ENCODE data around the gene VAT1L.

Gene VAT1L

GRCh38 chr16:77788181-77789084 lies at the start of gene VAT1L:
VAT1L (plus strand) TSS chr16:77788564; CDS start chr16:77788683, 119 bp downstream.
- no peak for DNase-seq

- DNase-seq, result no peak
Measured at GRCh38 chr16:77738706-77739558, 49.4 kb upstream of the VAT1L start.

DNA sequence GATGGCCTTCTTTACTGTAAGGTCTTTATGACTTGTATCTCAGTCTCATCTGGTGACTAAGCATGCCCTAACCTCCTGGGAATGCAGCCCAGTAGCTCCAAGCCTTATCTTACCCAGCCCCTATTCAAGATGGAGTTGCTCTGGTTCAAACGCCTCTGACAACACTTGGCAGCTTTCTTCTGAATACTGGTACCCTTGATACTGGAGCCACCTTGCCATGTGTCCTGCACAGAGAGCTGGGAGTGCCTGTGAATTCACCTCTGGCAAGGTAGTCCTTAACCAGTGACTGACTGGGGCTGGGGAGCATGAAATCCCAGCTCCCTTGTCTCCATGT lies 48.8 kb upstream of the VAT1L start:
- no peak for DNase-seq

DNA sequence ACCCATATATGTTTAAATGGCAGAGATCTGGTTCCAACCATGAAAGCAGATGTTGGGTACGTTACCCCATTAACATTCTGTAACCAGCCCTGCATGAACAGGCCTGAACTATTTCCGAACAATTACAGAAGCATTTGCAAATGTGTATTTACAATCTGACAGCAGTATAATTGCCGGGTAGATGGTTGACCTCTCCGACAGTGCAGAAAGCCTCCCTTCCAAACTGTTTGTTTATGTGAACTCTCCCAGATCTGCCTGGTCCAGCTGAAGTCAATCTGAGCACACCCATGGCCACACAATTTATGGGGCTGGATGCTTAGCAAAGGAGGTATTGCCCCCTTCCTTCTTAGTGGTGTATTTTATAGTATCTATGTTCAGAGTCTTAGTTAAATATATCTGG lies 44.2 kb upstream of the VAT1L start:
- DNase-seq, result no peak

- no peak for DNase-seq
Measured at GRCh38 chr16:77745972-77746371, 42.4 kb upstream of the VAT1L start.

DNA sequence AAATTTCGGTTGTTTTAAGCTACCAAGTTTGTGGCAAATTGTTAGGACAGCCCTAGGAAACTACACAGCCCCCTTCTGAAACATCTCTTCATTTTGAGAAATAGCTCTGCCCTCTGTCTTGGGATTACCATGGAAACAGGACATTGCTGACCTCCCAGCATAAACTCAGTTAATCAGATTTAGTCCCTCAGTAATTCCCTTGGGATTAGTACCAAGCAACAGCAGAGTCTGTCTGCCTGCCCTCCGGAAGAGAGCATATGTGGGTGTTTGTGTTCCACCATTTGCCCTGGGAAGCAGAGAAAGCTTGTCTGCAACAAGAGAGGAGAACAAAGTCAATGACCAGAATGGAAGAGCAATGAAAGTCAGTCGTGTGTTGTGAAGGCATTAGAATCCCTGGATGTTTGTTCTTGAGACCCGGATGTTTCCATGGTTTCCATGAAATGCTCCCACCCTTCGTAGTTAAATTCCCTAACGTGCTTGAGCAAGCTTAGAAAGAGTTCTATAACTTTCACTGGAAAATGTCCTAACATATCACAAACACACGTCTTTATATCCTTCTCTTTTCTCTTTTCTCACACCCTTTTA lies 39.9 kb upstream of the VAT1L start:
- DNase-seq, result no peak

DNA sequence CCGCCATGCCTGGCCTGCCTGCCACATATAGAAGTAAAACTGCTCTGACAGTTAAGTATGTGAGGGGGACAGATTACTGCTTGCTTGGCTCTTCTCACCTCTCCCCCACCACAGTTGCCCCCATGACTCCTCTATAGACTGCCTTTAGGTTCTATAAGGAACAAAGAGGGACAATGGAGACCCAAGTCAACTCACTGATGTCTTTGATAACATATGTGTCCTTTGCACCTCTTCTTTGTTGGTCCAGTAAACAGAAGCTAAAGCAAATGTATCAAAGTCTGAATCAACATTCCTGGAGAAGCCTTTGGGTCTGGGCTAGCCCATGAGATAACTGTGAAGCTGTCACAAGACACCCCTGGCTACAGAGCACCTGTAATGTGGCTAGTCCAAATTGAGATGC lies 38.9 kb upstream of the VAT1L start:
- DNase-seq, result no peak

GRCh38 chr16:77758046-77758445 lies 30.3 kb upstream of the VAT1L start:
- no peak for DNase-seq

DNA sequence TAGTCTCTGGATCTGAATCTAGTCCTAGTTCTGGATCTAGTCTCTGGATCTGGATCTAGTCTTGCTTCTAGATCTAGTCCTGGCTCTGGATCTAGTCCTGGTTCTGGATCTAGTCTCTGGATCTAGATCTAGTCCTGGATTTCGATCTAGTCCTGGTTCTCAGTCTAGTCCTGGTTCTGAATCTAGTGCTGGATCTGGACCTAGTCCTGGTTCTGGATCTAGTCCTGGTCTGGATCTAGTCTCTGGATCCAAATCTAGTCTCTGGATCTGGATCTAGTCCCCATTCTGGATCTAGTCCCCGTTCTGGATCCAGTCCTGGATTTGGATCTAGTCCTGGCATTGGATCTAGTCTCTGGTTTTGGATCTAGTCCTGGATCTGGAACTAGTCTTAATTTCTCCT lies 29.9 kb upstream of the VAT1L start:
- no peak for DNase-seq

DNA sequence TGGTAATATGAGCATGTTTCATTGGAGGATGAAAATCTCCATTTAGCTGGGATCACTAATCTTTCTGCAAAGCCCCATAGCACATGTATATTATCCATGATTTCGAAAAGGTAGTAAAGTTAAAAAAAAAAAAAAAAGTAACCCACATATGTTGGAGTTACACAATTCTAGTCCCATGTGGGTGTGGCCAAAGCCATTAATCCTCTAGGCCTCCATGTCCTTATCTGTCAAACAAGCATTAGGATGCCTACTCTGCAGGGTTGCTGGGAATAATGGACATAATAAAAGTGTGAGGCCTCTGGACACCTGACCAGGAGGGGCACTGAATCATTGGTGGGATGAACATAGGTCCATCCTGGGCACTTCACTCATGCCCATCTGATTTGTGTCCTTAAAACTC lies 29.2 kb upstream of the VAT1L start:
- DNase-seq, result no peak

DNA sequence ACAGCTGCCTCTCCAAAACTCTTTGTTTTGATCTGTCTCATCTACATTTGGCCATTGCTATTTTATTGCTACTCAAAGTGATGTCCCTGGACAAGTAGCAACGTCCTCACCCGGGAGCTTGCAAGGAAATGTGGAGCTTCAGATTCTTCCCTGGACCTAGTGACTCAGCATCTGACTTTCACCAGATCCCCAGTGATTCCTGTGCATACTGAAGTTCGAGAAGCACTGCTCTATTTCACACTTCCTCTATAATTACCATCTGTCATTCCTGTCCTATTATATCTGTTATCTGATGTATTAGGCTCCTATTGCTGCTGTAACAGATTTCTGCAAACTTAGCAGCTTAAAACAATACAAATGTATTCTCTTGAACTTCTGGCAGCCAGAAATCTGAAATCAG lies 28.5 kb upstream of the VAT1L start:
- DNase-seq, result no peak

DNA sequence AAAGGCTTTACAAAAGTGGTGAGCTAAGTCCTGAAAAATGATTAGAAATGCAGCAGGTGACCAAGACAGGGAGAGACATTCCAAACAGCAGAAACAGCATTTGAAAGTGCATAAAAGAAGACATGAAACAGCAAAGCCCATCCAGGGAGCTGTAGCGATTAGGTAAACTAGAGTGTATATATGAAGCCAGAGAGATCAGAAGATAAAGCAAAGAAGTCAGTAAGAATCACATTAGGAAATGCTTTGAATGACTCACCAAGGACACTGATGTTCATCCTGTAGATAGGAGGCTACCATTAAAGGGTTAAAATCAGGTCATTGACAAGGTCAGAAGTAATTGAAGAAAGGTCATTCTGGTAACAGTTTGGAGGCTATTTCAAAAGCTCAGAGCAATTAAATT lies 27.6 kb upstream of the VAT1L start:
- DNase-seq, result no peak

DNA sequence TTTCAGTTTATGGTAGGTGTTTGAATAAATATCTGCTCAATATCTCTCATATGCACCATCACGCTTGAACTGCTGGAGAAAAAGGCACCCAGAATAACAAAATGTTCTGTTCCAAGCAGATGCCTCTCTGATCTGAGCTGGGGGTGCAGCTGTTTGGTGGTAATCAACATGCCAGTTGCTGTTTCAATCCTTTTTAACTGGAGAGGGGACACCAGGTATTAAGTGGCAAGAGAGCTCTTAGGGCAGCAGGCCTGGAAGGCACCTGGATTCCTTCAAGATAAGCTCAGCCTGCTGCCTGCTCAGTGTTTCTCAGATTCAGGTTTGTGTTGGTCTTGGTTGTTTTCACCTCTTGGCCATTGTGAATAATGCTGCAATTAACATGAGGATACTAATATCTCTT lies 27.2 kb upstream of the VAT1L start:
- DNase-seq, result no peak

- DNase-seq, result no peak
Measured at GRCh38 chr16:77762262-77762661, 26.1 kb upstream of the VAT1L start.

- no peak for DNase-seq
Measured at GRCh38 chr16:77763994-77764393, 24.4 kb upstream of the VAT1L start.

GRCh38 chr16:77767211-77767610 lies 21.2 kb upstream of the VAT1L start:
- DNase-seq, result no peak

DNA sequence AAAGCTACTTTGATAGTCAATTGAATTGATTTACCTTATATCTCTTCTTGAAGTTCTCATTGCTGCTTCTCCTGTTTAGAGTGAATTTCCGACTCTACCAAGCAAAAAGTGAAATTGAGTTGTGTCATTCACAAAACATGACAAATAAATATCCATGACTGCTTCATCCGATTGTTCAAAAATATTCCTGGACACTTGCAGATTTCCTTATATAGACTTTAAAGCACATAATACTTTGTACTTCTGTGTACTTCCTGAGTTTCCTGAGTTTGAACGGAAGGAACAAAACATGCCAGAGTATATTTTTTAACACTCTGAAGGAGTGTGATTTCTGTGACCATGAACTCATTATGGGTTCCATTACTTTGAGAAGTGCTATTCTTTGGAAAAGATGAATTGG lies 20.5 kb upstream of the VAT1L start:
- no peak for DNase-seq

DNA sequence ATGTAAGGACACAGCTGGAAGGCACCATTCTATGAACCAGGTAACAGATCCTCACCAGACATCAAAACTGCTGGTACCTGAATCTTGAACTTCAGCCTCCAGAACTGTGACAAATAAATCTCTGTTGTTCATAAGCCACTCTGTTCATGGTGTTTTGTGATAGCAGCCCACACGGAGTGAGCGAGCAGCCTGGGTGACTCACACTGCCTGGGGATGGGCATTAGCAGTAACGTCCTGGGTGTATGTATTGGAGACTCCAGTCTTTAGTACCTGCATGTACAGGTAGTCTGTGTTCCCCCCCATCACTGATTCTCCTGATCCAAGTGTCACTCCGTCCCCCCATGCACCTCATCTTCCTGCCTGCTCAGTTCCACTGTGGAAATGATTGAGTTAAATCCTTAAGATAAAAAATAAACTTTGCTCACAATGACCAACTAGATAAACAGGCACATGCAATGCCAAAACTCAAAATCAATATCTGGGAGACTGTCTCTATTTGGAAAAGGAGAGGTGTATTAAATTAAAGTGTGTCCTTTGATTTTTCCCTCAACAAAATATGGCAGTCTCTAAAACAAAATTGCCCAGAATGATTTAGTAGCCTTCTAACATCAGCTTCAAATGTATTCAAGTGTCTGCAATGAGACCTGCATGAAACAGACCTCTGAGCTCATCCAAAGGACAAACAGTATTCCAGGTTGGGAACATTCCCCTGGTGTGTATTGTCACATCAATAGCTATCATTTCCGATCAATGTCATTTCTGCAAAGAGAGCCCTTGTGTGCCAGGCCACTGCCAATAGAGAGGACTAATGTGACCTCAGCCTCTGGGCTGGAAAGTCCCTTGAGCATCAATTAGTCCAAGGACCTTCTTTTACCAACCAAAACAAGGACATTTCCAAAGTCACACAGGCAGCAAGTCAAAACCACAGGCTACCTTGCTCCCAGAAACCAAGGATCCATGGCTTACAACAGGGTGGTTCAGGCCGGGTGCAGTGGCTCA lies 12.2 kb upstream of the VAT1L start:
- no peak for DNase-seq

- no peak for DNase-seq
Measured at GRCh38 chr16:77777745-77778144, 10.6 kb upstream of the VAT1L start.

- DNase-seq, result no peak
Measured at GRCh38 chr16:77780378-77780837, 8.0 kb upstream of the VAT1L start.

GRCh38 chr16:77781091-77781490 lies 7.3 kb upstream of the VAT1L start:
- no peak for DNase-seq

DNA sequence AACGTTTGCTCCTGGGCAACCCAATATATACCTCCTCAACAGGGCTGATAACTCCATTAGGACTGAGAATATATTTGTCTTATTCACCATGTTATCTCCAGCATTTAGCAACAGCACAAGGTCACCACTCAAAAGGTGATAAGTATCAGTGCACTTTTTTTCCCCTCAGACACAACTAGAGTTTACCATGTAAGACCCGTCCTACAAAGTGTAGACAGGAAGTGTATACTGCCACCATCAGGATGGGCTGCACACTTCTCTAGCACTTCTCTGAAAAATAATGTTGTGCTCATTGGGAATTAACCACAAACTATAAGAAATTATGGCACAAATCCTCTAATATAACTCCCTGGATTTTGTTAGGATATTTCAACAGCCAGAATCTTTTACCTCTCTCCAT lies 5.7 kb upstream of the VAT1L start:
- no peak for DNase-seq
